GM23248 (cell line): ENCODE measurements around the gene EHD3. TPM values are rescaled to one million over a fixed set of nuclear protein-coding genes. Genes with fewer than 3 reads are reported as not detected.

Experiments used
- DNase-seq: peaks from one replicate; pipeline ENCODE4 v3.0.0-alpha.2; 2015
- H2AFZ ChIP-seq: fragments of 200-600 bp; sonication (generic); 2 replicates; pipeline ENCODE4 v1.6.1; 2016; ENCODE audit warnings: antibody characterized with exemption
- H3F3A ChIP-seq: fragments of 200-600 bp; sonication (generic); 2 replicates; pipeline ENCODE4 v1.6.1; 2016; ENCODE audit warnings: mild to moderate bottlenecking, antibody characterized with exemption, mixed run types; ENCODE audit not compliant: insufficient read depth
- H3K27ac ChIP-seq: fragments of 200-600 bp; sonication (generic); 2 replicates; pipeline ENCODE4 v1.5.1; 2016; ENCODE audit warnings: mild to moderate bottlenecking
- H3K27me3 ChIP-seq: fragments of 200-600 bp; sonication (generic); replicated peaks from 2 replicates; pipeline ENCODE4 v1.6.1; 2016; ENCODE audit warnings: mild to moderate bottlenecking; ENCODE audit not compliant: insufficient read depth
- H3K36me3 ChIP-seq: fragments of 200-600 bp; sonication (generic); 2 replicates; pipeline ENCODE4 v1.6.1; 2016; ENCODE audit warnings: low read depth, mild to moderate bottlenecking
- H3K4me1 ChIP-seq: fragments of 200-600 bp; sonication (generic); 2 replicates; pipeline ENCODE4 v1.6.1; 2016; ENCODE audit warnings: mild to moderate bottlenecking; ENCODE audit not compliant: insufficient read depth
- H3K4me2 ChIP-seq: fragments of 200-600 bp; sonication (generic); one replicate; pipeline ENCODE4 v1.6.1; 2016; ENCODE audit warnings: mild to moderate bottlenecking; ENCODE audit not compliant: unreplicated experiment
- H3K4me3 ChIP-seq: fragments of 200-600 bp; sonication (generic); 2 replicates; pipeline ENCODE4 v1.5.1; 2016; ENCODE audit warnings: mild to moderate bottlenecking
- H3K79me2 ChIP-seq: fragments of 200-600 bp; sonication (generic); 2 replicates; pipeline ENCODE4 v1.6.1; 2016; ENCODE audit warnings: mild to moderate bottlenecking; ENCODE audit not compliant: insufficient read depth
- H3K9ac ChIP-seq: fragments of 200-600 bp; sonication (generic); 2 replicates; pipeline ENCODE4 v1.6.1; 2016; ENCODE audit warnings: mild to moderate bottlenecking
- H3K9me2 ChIP-seq: fragments of 200-600 bp; sonication (generic); 2 replicates; pipeline ENCODE4 v1.6.1; 2016; ENCODE audit warnings: mixed run types, mild to moderate bottlenecking, moderate library complexity; ENCODE audit not compliant: insufficient read depth
- H3K9me3 ChIP-seq: fragments of 200-600 bp; sonication (generic); one replicate; pipeline ENCODE4 v1.6.1; 2017; ENCODE audit warnings: low read depth
- H4K20me1 ChIP-seq: fragments of 200-600 bp; sonication (generic); 2 replicates; pipeline ENCODE4 v1.6.0; 2016; ENCODE audit not compliant: insufficient read depth
- EZH2 ChIP-seq: fragments of 200-600 bp; sonication (generic); IDR thresholded peaks from 2 replicates; pipeline ENCODE4 v1.6.1; 2018; ENCODE audit warnings: antibody characterized with exemption, mild to moderate bottlenecking; ENCODE audit not compliant: insufficient read depth, poor library complexity, severe bottlenecking
- EZH2phosphoT487 ChIP-seq: fragments of 200-600 bp; sonication (generic); IDR thresholded peaks from 2 replicates; pipeline ENCODE4 v1.6.1; 2018; ENCODE audit warnings: antibody characterized with exemption, moderate library complexity, mild to moderate bottlenecking, low read depth; ENCODE audit not compliant: insufficient read depth
- WGBS, 2 experiments: methylation state at CpG; one replicate each; pipeline ENCODE4 v1.1.6; 2015 to 2017; ENCODE audit warnings: low lambda C conversion rate in 2 of 2, low coverage in 1 of 2; ENCODE audit errors: missing lambda C conversion rate in 2 of 2; 5-methylcytosine and 5-hydroxymethylcytosine counted together
- in situ Hi-C: fragments of 300-500 bp; cut with MboI; formaldehyde crosslinking; loops from 2 replicates; pipeline ENCODE4 v1.15.0; 2020
- polyA plus RNA-seq: library from polyadenylated mRNA; unstranded; fragments of >200 nt; fragmentation: Nextera tagmentation; extraction: Ambion mirVana; gene quantifications from 2 replicates; pipeline ENCODE4 v1.2.1, GENCODE V29; 2016
- total RNA-seq: library from RNA; depleted of rRNA; stranded (reverse); fragments of >200 nt; shearing (Covaris generic); gene quantifications from 2 replicates; pipeline ENCODE4 v1.2.3, GENCODE V29; 2014

Gene EHD3
- total and polyA plus RNA-seq, 2 experiments from 2014 or later, result 25.9 to 33.6 TPM

DNA sequence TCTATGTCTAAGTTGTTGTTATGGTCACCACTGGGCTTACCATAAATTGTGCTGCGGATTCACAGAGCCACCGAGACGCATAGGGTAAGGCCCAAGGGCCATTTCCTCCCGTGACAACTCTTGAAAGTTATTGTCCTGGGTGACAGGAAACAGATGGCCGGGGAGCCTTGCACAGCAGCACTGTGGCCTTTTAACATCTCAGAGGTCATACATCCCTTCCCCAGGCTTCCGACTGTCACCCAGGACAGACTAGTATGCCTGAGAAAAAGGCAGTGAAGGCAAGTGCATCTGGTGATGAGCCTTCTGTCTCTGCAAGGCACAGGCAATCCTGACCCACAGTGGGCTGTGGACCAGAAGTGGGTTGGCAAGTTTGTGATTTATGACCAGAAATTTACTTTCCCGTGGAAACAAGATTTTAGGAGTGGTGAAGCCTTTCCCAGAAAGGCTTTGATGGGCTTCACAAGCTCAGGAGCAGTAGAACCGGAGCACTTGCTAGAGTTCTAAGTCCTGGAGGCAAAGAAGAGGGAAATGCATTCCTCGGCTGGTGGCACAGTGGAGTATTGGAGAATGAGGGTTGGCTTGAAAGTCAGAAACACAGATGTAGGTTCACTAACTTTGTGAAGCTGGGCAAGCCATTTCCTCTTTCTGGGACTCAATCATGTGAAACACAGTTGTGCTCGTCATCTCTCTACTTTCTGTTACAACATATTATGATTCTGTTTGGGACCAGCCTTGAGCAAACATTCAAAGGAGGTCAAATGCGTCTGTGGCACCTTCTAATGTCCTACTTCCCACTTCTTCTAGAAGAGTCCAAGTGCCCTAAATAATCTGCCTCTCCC, 14.6 kb upstream of the EHD3 start:
- Histone ChIP-seq H3K79me2 (no peaks in the 10 kb centered on the region), H3K9me3 (no peaks in the 10 kb centered on the region), H3K4me3 (no peak overlapping the region), H4K20me1 (no peaks in the 10 kb centered on the region), H3K27ac (no peak overlapping the region), H3K27me3 (peaks cover 31% of the 10 kb centered on the region), H2AFZ (no peak overlapping the region), H3F3A (no peaks in the 10 kb centered on the region), H3K36me3 (no peaks in the 10 kb centered on the region), H3K9me2 (no peaks in the 10 kb centered on the region), H3K9ac (no peak overlapping the region), H3K4me2 (no peak overlapping the region), H3K4me1 (no peaks in the 10 kb centered on the region)
- in situ Hi-C loops, result no loop called here
- 47% methylated on average over 11 of the region's 11 CpGs for WGBS, 2 experiments
- no peak for DNase-seq
- no peak for TF ChIP-seq EZH2
- TF ChIP-seq EZH2phosphoT487, result no peak

- Histone ChIP-seq H3K4me1 (no peaks in the 10 kb centered on the region), H3K9ac (no peak overlapping the region), H4K20me1 (no peaks in the 10 kb centered on the region), H3K36me3 (no peaks in the 10 kb centered on the region), H3K27ac (no peak overlapping the region), H3K79me2 (no peaks in the 10 kb centered on the region), H3K27me3 (peaks cover 35% of the 10 kb centered on the region), H2AFZ (no peak overlapping the region), H3K9me2 (no peaks in the 10 kb centered on the region), H3F3A (no peaks in the 10 kb centered on the region), H3K4me3 (no peak overlapping the region), H3K9me3 (no peaks in the 10 kb centered on the region), H3K4me2 (no peak overlapping the region)
- no peak for DNase-seq
- in situ Hi-C loops, result no loop called here
- WGBS, 2 experiments, result 68 to 69% methylated on average over 6 of the region's 6 CpGs
- TF ChIP-seq EZH2, result no peak
- no peak for TF ChIP-seq EZH2phosphoT487
Observed at GRCh38 chr2:31221544-31221943, 12.4 kb upstream of the EHD3 start.

GRCh38 chr2:31222071-31222470, 11.9 kb upstream of the EHD3 start:
- no peaks in the 10 kb centered on the region for H3K79me2 ChIP-seq
- no peak overlapping the region for H2AFZ ChIP-seq
- H3K4me3 ChIP-seq, result no peak overlapping the region
- no peaks in the 10 kb centered on the region for H4K20me1 ChIP-seq
- H3K36me3 ChIP-seq, result no peaks in the 10 kb centered on the region
- in situ Hi-C loops, result no loop called here
- TF ChIP-seq EZH2 (no peak), EZH2phosphoT487 (no peak)
- no peaks in the 10 kb centered on the region for H3K9me2 ChIP-seq
- no peaks in the 10 kb centered on the region for H3K4me1 ChIP-seq
- DNase-seq, result no peak
- peaks cover 35% of the 10 kb centered on the region for H3K27me3 ChIP-seq
- no peaks in the 10 kb centered on the region for H3F3A ChIP-seq
- 67 to 75% methylated on average over 4 of the region's 4 CpGs for WGBS, 2 experiments
- H3K27ac ChIP-seq, result no peak overlapping the region
- H3K4me2 ChIP-seq, result no peak overlapping the region
- H3K9ac ChIP-seq, result no peak overlapping the region
- no peaks in the 10 kb centered on the region for H3K9me3 ChIP-seq

GRCh38 chr2:31223026-31223425, 10.9 kb upstream of the EHD3 start:
- H3K27me3 ChIP-seq, result peaks cover 35% of the 10 kb centered on the region
- H3K4me3 ChIP-seq, result no peak overlapping the region
- H3K4me2 ChIP-seq, result no peak overlapping the region
- no peaks in the 10 kb centered on the region for H3K36me3 ChIP-seq
- in situ Hi-C loops, result no loop called here
- no peak overlapping the region for H3K9ac ChIP-seq
- H4K20me1 ChIP-seq, result no peaks in the 10 kb centered on the region
- no peak for DNase-seq
- WGBS, 2 experiments, result 67 to 72% methylated on average over 4 of the region's 4 CpGs
- H3K9me3 ChIP-seq, result no peaks in the 10 kb centered on the region
- H3K79me2 ChIP-seq, result no peaks in the 10 kb centered on the region
- TF ChIP-seq EZH2 (no peak), EZH2phosphoT487 (no peak)
- H3K9me2 ChIP-seq, result no peaks in the 10 kb centered on the region
- H3K4me1 ChIP-seq, result no peaks in the 10 kb centered on the region
- no peak overlapping the region for H3K27ac ChIP-seq
- no peak overlapping the region for H2AFZ ChIP-seq
- no peaks in the 10 kb centered on the region for H3F3A ChIP-seq
